Activated naive CD4-positive, alpha-beta T cell treated with anti-CD3 and anti-CD28 coated beads for 36 hours (primary cell): Measurements from ENCODE around the gene PIK3R6. TPM values are rescaled to one million over a fixed set of nuclear protein-coding genes. Genes with fewer than 3 reads are reported as not detected.

Source experiments
- CTCF ChIA-PET: fragments of 350-600 bp; sonication (Branson Sonifier 250); formaldehyde crosslinking; loops from one replicate; lab custom pipeline; 2021; ENCODE audit warnings: antibody characterized with exemption; lab: Charles Lee
- DNase-seq: peaks from one replicate; pipeline ENCODE4 v3.0.0-alpha.2; 2020
- H3K27ac Mint-ChIP-seq: one replicate; pipeline ENCODE4 v1.8.0; 2021; ENCODE audit warnings: mild to moderate bottlenecking, mixed read lengths
- H3K27me3 Mint-ChIP-seq: one replicate; pipeline ENCODE4 v1.8.0; 2021; ENCODE audit warnings: low read depth, mixed read lengths
- H3K36me3 Mint-ChIP-seq: one replicate; pipeline ENCODE4 v1.8.0; 2021; ENCODE audit warnings: low read depth, mixed read lengths
- H3K4me1 Mint-ChIP-seq: one replicate; pipeline ENCODE4 v1.8.0; 2021; ENCODE audit warnings: low read depth, mixed read lengths
- H3K4me3 Mint-ChIP-seq: one replicate; pipeline ENCODE4 v1.8.0; 2021; ENCODE audit warnings: mild to moderate bottlenecking, moderate library complexity, mixed read lengths
- H3K9me3 Mint-ChIP-seq: one replicate; pipeline ENCODE4 v1.8.0; 2021; ENCODE audit warnings: mixed read lengths
- intact Hi-C: fragments of 100-400 bp; cut with micrococcal nuclease; formaldehyde crosslinking; loops from one replicate; pipeline ENCODE4 v1.15.1; 2023
- total RNA-seq, 2 experiments: library from RNA; stranded (reverse); gene quantifications; one replicate each; pipeline ENCODE4 v1.2.3, GENCODE V29; 2021

The PIK3R6 gene
- total RNA-seq, 2 experiments from 2014 or later, result 0.12 to 0.22 TPM

GRCh38 chr17:8800656-8801055 is 66.8 kb downstream of the PIK3R6 start:
- no peaks in the 10 kb centered on the region for H3K36me3 Mint-ChIP-seq
- CTCF ChIA-PET, result interaction anchor here (0.6 to 1.6 kb wide), 4 partner anchors 16 to 531 kb away, joined by 3 to 6 read pairs (median 3); no protein-coding TSS in a partner anchor
- intact Hi-C loops, result loop anchor here (5.0 kb wide), 2 partner anchors 97 to 197 kb away; no protein-coding TSS in a partner anchor
- no peak overlapping the region for H3K27ac Mint-ChIP-seq
- no peak for DNase-seq
- no peaks in the 10 kb centered on the region for H3K9me3 Mint-ChIP-seq
- no peaks in the 10 kb centered on the region for H3K27me3 Mint-ChIP-seq
- no peak overlapping the region for H3K4me3 Mint-ChIP-seq
- no peaks in the 10 kb centered on the region for H3K4me1 Mint-ChIP-seq

- Mint-ChIP-seq H3K9me3 (no peaks in the 10 kb centered on the region), H3K4me3 (no peak overlapping the region), H3K27me3 (no peaks in the 10 kb centered on the region), H3K36me3 (no peaks in the 10 kb centered on the region), H3K4me1 (no peaks in the 10 kb centered on the region), H3K27ac (no peak overlapping the region)
- CTCF ChIA-PET, result interaction anchor here (0.9 to 1.6 kb wide), 4 partner anchors 15 to 199 kb away, joined by 3 to 6 read pairs (median 4); no protein-coding TSS in a partner anchor
- DNase-seq, result no peak
- intact Hi-C loops, result loop anchor here (5.0 kb wide), 2 partner anchors 98 to 198 kb away; no protein-coding TSS in a partner anchor
These were observed 67.8 kb downstream of the PIK3R6 start for GRCh38 chr17:8799570-8800212.

- Mint-ChIP-seq H3K27me3 (no peaks in the 10 kb centered on the region), H3K4me3 (no peak within 1 kb of the TSS), H3K4me1 (no peaks in the 10 kb centered on the region), H3K36me3 (no peaks in the 10 kb centered on the region), H3K27ac (no peak within 1 kb of the TSS), H3K9me3 (no peaks in the 10 kb centered on the region)
- intact Hi-C loops, result no loop called here
- CTCF ChIA-PET, result interaction anchor here (1.5 to 1.6 kb wide), 2 partner anchors 14 to 199 kb away, joined by 4 to 6 read pairs; no protein-coding TSS in a partner anchor
- DNase-seq, result peak; percentile 12
These were observed 68.5 kb downstream of the PIK3R6 start, which contains the start of gene MFSD6L for GRCh38 chr17:8798846-8799569. MFSD6L (minus strand) TSS chr17:8799365; CDS start chr17:8799120, 245 bp downstream.

- no peaks in the 10 kb centered on the region for H3K4me1 Mint-ChIP-seq
- intact Hi-C loops, result no loop called here
- no peaks in the 10 kb centered on the region for H3K36me3 Mint-ChIP-seq
- CTCF ChIA-PET, result interaction anchor here (1.5 to 4.5 kb wide), 2 partner anchors 13 to 200 kb away, joined by 4 to 15 read pairs; no protein-coding TSS in a partner anchor
- no peaks in the 10 kb centered on the region for H3K9me3 Mint-ChIP-seq
- H3K27ac Mint-ChIP-seq, result no peak overlapping the region
- H3K27me3 Mint-ChIP-seq, result no peaks in the 10 kb centered on the region
- DNase-seq, result no peak
- no peak overlapping the region for H3K4me3 Mint-ChIP-seq
These were observed 69.2 kb downstream of the PIK3R6 start for GRCh38 chr17:8798176-8798845.

GRCh38 chr17:8797621-8798175 is 69.8 kb downstream of the PIK3R6 start:
- H3K27me3 Mint-ChIP-seq, result no peaks in the 10 kb centered on the region
- H3K4me3 Mint-ChIP-seq, result no peak overlapping the region
- intact Hi-C loops, result no loop called here
- H3K36me3 Mint-ChIP-seq, result no peaks in the 10 kb centered on the region
- no peaks in the 10 kb centered on the region for H3K9me3 Mint-ChIP-seq
- H3K4me1 Mint-ChIP-seq, result no peaks in the 10 kb centered on the region
- DNase-seq, result no peak
- CTCF ChIA-PET, result interaction anchor here (4.5 kb wide), 1 partner anchor 12 kb away, joined by 15 read pairs; no protein-coding TSS in a partner anchor
- H3K27ac Mint-ChIP-seq, result no peak overlapping the region

GRCh38 chr17:8794636-8795035 is 72.8 kb downstream of the PIK3R6 start:
- H3K27ac Mint-ChIP-seq, result no peak overlapping the region
- CTCF ChIA-PET, result interaction anchor here (4.5 kb wide), 1 partner anchor 9 kb away, joined by 15 read pairs; no protein-coding TSS in a partner anchor
- no peaks in the 10 kb centered on the region for H3K27me3 Mint-ChIP-seq
- DNase-seq, result no peak
- peaks cover 2% of the 10 kb centered on the region for H3K9me3 Mint-ChIP-seq
- intact Hi-C loops, result no loop called here
- no peaks in the 10 kb centered on the region for H3K4me1 Mint-ChIP-seq
- no peak overlapping the region for H3K4me3 Mint-ChIP-seq
- no peaks in the 10 kb centered on the region for H3K36me3 Mint-ChIP-seq

GRCh38 chr17:8793649-8794048 is 73.8 kb downstream of the PIK3R6 start:
- Mint-ChIP-seq H3K36me3 (no peaks in the 10 kb centered on the region), H3K27ac (no peak overlapping the region), H3K4me3 (no peak overlapping the region), H3K9me3 (peaks cover 2% of the 10 kb centered on the region), H3K27me3 (no peaks in the 10 kb centered on the region), H3K4me1 (no peaks in the 10 kb centered on the region)
- CTCF ChIA-PET, result interaction anchor here (1.2 kb wide), 1 partner anchor 202 kb away, joined by 3 read pairs; no protein-coding TSS in a partner anchor
- no peak for DNase-seq
- intact Hi-C loops, result no loop called here

- Mint-ChIP-seq H3K4me1 (no peaks in the 10 kb centered on the region), H3K27ac (no peak overlapping the region), H3K36me3 (no peaks in the 10 kb centered on the region), H3K27me3 (no peaks in the 10 kb centered on the region), H3K4me3 (no peak overlapping the region), H3K9me3 (peaks cover 2% of the 10 kb centered on the region)
- no peak for DNase-seq
- CTCF ChIA-PET, result interaction anchor here (0.8 to 1.2 kb wide), 2 partner anchors 13 to 203 kb away, joined by 3 read pairs; no protein-coding TSS in a partner anchor
- intact Hi-C loops, result no loop called here
These were observed 74.8 kb downstream of the PIK3R6 start for GRCh38 chr17:8792646-8793045.

GRCh38 chr17:8791910-8792270 is 75.6 kb downstream of the PIK3R6 start:
- peak; percentile 29 for DNase-seq
- CTCF ChIA-PET, result interaction anchor here (0.6 to 0.8 kb wide), 2 partner anchors 12 to 20 kb away, joined by 3 read pairs; no protein-coding TSS in a partner anchor
- Mint-ChIP-seq H3K4me3 (no peak overlapping the region), H3K27me3 (no peaks in the 10 kb centered on the region), H3K36me3 (no peaks in the 10 kb centered on the region), H3K27ac (no peak overlapping the region), H3K4me1 (no peaks in the 10 kb centered on the region), H3K9me3 (peaks cover 2% of the 10 kb centered on the region)
- intact Hi-C loops, result no loop called here

- Mint-ChIP-seq H3K27ac (no peak overlapping the region), H3K36me3 (no peaks in the 10 kb centered on the region), H3K4me3 (no peak overlapping the region), H3K27me3 (no peaks in the 10 kb centered on the region), H3K9me3 (peaks cover 2% of the 10 kb centered on the region), H3K4me1 (no peaks in the 10 kb centered on the region)
- intact Hi-C loops, result no loop called here
- CTCF ChIA-PET, result interaction anchor here (0.6 to 0.8 kb wide), 2 partner anchors 12 to 20 kb away, joined by 3 read pairs; no protein-coding TSS in a partner anchor
- no peak for DNase-seq
These were observed 76.1 kb downstream of the PIK3R6 start for GRCh38 chr17:8791248-8791909.

- H3K27me3 Mint-ChIP-seq, result no peaks in the 10 kb centered on the region
- H3K4me1 Mint-ChIP-seq, result peaks cover 2% of the 10 kb centered on the region
- DNase-seq, result no peak
- peaks cover 2% of the 10 kb centered on the region for H3K9me3 Mint-ChIP-seq
- H3K4me3 Mint-ChIP-seq, result no peak overlapping the region
- intact Hi-C loops, result loop anchor here (5.0 kb wide), 2 partner anchors 37 to 208 kb away; no protein-coding TSS in a partner anchor
- no peak overlapping the region for H3K27ac Mint-ChIP-seq
- no peaks in the 10 kb centered on the region for H3K36me3 Mint-ChIP-seq
- CTCF ChIA-PET, result no interaction called here
These were observed 77.7 kb downstream of the PIK3R6 start for GRCh38 chr17:8789743-8790142.
